HG02852 (cell line): ENCODE measurements around the gene RNF123.
A peak's percentile ranks its signal among the peaks of the same experiment; 100 is the strongest.

Experiments
- ATAC-seq: cut with Tn5 transposase; IDR thresholded peaks from one replicate; pipeline ENCODE4 v1.9.1; 2021; ENCODE audit warnings: mild to moderate bottlenecking, moderate library complexity; ENCODE audit not compliant: unreplicated experiment

RNF123 gene

GRCh38 chr3:49717211-49717958 lies 28.0 kb downstream of the RNF123 start:
- ATAC-seq = no peak

GRCh38 chr3:49717959-49718857 lies 28.9 kb downstream of the RNF123 start:
- no peak for ATAC-seq

- ATAC-seq = no peak
These were observed 29.5 kb downstream of the RNF123 start for GRCh38 chr3:49718858-49719213.

- peak; percentile 53 for ATAC-seq
These were observed 30.0 kb downstream of the RNF123 start, which contains the start of gene AMIGO3 for GRCh38 chr3:49719214-49719884. Gene AMIGO3, minus strand, starts transcription at chr3:49719684. Its CDS starts 219 bp downstream, at chr3:49719465.

- ATAC-seq = no peak
These were observed 31.7 kb downstream of the RNF123 start for GRCh38 chr3:49720855-49721595.

- ATAC-seq = no peak
These were observed 32.2 kb downstream of the RNF123 start for GRCh38 chr3:49721596-49721895.

GRCh38 chr3:49721896-49722781 lies 32.8 kb downstream of the RNF123 start:
- no peak for ATAC-seq

GRCh38 chr3:49722896-49723295 lies 33.5 kb downstream of the RNF123 start:
- ATAC-seq = no peak

- ATAC-seq = no peak
These were observed 33.9 kb downstream of the RNF123 start for GRCh38 chr3:49723296-49723627.

GRCh38 chr3:49723628-49724551 lies 34.5 kb downstream of the RNF123 start, which contains the start of gene GMPPB:
Gene GMPPB, minus strand, starts transcription at chr3:49723951. Its CDS starts 225 bp downstream, at chr3:49723726.
- peak; percentile 82 for ATAC-seq

- no peak for ATAC-seq
These were observed 35.2 kb downstream of the RNF123 start for GRCh38 chr3:49724586-49724985.

- ATAC-seq = no peak
These were observed 36.7 kb downstream of the RNF123 start for GRCh38 chr3:49725906-49726681.

- no peak for ATAC-seq
These were observed 38.0 kb downstream of the RNF123 start for GRCh38 chr3:49727154-49727923.

GRCh38 chr3:49727924-49728361 lies 38.6 kb downstream of the RNF123 start:
- no peak for ATAC-seq

GRCh38 chr3:49729966-49730609 lies 40.7 kb downstream of the RNF123 start:
- no peak for ATAC-seq

- ATAC-seq = no peak
These were observed 43.2 kb downstream of the RNF123 start for GRCh38 chr3:49732597-49732996.

GRCh38 chr3:49733551-49733950 lies 44.2 kb downstream of the RNF123 start:
- no peak for ATAC-seq
